SKM-1 (cell line): ENCODE measurements around the gene CD81.
"Not testable (repeated sequence)": the region's sequence is repeated elsewhere in the genome, so short reads cannot be mapped to it uniquely, and the experiment has no call there.

Source experiments
- DNase-seq: peaks from one replicate; lab custom pipeline; 2025; ENCODE audit not compliant: unreplicated experiment; lab: John Stamatoyannopoulos, UW

Gene CD81

GRCh38 chr11:2357246-2357645 is 19.9 kb upstream of the CD81 start:
- no peak for DNase-seq

GRCh38 chr11:2357651-2358050 is 19.5 kb upstream of the CD81 start:
- DNase-seq, result not testable (repeated sequence)

- DNase-seq, result no peak
These were observed 18.2 kb upstream of the CD81 start for GRCh38 chr11:2358754-2359442.

- DNase-seq, result no peak
These were observed 17.6 kb upstream of the CD81 start for GRCh38 chr11:2359557-2359956.

GRCh38 chr11:2360081-2360642 is 16.9 kb upstream of the CD81 start:
- DNase-seq, result no peak

- DNase-seq, result no peak
These were observed 15.5 kb upstream of the CD81 start for GRCh38 chr11:2361565-2361964.

- DNase-seq, result no peak
These were observed 14.7 kb upstream of the CD81 start for GRCh38 chr11:2362414-2362813.

GRCh38 chr11:2363130-2363529 is 14.0 kb upstream of the CD81 start:
- no peak for DNase-seq

- no peak for DNase-seq
These were observed 13.3 kb upstream of the CD81 start for GRCh38 chr11:2363577-2364370.

GRCh38 chr11:2364386-2364785 is 12.7 kb upstream of the CD81 start:
- not testable (repeated sequence) for DNase-seq

- DNase-seq, result no peak
These were observed 11.4 kb upstream of the CD81 start for GRCh38 chr11:2365571-2366210.

- no peak for DNase-seq
These were observed 10.8 kb upstream of the CD81 start for GRCh38 chr11:2366276-2366675.

- DNase-seq, result no peak
These were observed 10.4 kb upstream of the CD81 start for GRCh38 chr11:2366733-2367132.

- DNase-seq, result no peak
These were observed 9.6 kb upstream of the CD81 start for GRCh38 chr11:2367266-2368160.

- DNase-seq, result no peak
These were observed 8.8 kb upstream of the CD81 start for GRCh38 chr11:2368178-2368850.

- DNase-seq, result no peak
These were observed 8.3 kb upstream of the CD81 start for GRCh38 chr11:2368851-2369180.

GRCh38 chr11:2369320-2369719 is 7.8 kb upstream of the CD81 start:
- DNase-seq, result no peak

GRCh38 chr11:2369896-2370295 is 7.2 kb upstream of the CD81 start:
- no peak for DNase-seq

- no peak for DNase-seq
These were observed 2.5 kb upstream of the CD81 start for GRCh38 chr11:2374456-2375201.
